ENCODE data around the gene COX18.
A peak's percentile ranks its signal among the peaks of the same experiment; 100 is the strongest.

The COX18 gene

GRCh38 chr4:73051625-73052024, 17.9 kb downstream of the COX18 start:
- no peak for DNase-seq

GRCh38 chr4:73045879-73046278, 23.6 kb downstream of the COX18 start:
- no peak for DNase-seq

DNA sequence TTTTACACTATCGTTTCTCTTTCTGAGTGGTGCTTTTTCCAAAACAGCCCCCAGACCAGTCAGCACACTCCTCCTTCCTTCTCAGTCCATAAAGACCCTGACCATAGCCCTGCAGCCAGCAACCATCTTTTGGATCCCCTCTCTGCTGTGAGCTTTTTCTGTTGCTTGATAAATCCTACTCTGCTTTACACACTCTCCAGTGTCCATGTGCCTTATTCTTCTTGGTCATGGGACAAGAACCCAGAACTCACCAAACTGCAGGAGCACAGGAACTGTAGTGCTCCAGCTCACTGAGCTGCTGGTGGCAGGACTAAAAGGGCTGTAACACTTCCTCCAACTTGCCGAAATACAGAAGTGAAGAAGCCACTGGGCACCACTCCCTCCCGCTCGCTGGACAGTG, 32.5 kb downstream of the COX18 start:
- no peak for DNase-seq

GRCh38 chr4:73036123-73036522, 33.4 kb downstream of the COX18 start:
- no peak for DNase-seq

DNA sequence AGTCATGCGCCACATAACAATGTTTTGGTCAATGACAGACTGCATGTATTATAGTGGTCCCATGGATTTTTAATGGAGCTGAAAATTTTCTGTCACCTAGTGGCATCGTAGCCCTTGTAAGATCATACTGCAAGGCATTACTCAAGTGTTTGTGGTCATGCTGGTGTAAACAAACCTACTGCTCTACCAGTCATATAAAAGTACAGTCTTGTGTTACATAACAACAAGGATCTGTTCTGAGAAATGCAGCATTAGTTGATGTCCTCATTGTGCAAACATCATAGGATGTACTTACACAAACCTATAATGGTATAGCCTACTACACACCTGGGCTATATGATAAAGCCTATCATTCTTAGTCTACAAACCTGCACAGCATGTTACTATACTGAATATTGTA, 34.6 kb downstream of the COX18 start:
- no peak for DNase-seq

GRCh38 chr4:73028621-73029020, 40.9 kb downstream of the COX18 start:
- peak; percentile 39 for DNase-seq

DNA sequence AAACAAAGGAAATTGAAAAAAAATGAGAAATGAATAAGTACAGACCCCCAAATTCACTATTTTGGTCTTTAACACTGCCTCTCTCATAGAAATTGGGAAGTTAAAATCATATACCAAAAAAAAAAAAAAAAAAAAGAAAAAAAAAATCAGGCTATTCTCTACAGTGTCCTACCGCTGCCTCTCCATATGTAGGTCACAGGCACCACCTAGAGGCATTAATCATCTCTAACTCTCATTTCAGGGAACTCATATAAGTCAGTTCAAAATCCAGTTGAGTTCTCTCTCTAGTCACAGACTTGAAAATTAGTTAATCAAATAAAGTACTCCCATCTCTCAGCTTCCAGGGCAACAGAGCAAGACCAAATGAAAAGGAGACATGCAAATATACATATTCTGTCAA, 47.9 kb downstream of the COX18 start:
- DNase-seq = peak; percentile 53

- peak; percentile 58 for DNase-seq
Observed at GRCh38 chr4:73019462-73020047, 50.0 kb downstream of the COX18 start.

- no peak for DNase-seq
Observed at GRCh38 chr4:73018595-73018994, 50.9 kb downstream of the COX18 start.

- no peak for DNase-seq
Observed at GRCh38 chr4:73013310-73013709, 56.2 kb downstream of the COX18 start.

- DNase-seq = no peak
Observed at GRCh38 chr4:73012673-73013072, 56.8 kb downstream of the COX18 start.

DNA sequence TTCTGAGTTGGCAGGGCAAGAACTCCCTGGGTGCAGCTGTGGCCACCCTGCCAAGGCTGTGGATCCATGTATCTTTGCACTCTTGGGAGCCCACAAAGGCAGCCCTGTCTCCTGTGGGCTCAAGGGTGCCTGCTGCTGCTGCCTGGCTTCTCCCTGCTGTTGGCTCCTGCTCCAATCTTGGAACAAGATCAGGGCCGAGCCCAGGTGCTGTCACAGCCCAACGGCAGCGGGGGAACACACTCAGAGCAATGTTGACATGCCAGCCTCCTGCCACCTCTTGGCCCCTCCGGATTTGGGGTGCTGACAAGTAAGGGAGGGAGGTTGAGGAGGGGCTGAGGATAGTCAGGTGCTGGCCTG, 57.9 kb downstream of the COX18 start:
- DNase-seq = no peak

GRCh38 chr4:73010789-73011628, 58.5 kb downstream of the COX18 start:
- DNase-seq = no peak

GRCh38 chr4:73007526-73008100, 61.9 kb downstream of the COX18 start:
- DNase-seq = no peak

DNA sequence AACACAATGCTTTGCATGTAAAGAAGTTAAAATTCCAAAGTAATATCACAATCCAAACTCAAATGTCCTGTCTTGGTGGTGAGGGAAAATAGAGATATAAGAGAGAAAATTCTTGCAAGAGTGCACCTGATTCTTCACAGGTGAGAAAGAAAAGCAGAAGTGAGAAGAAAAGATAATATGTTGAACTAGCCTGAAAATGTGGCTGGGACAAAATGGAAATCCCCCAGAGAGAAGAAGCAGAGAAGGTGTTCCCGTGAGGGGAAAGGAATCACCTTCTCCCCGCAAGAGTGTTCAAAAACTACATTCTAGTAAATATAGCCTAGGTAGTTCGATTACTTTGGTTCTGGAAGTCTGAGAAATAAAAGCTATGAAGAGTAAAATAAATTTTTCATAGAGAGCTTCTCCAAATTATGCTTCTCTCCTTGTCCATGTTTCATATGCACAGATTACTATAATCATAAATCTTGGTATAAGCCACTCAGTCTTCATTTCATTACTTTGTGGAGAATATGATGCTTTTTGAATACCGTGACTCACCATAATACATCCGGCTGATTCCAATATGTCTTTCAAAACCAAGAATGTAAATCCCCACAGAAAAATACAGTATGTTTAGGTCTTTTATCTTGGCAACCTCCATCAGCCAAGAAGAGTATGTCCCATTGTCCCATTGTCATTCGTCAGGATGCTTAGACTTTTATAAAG, 63.1 kb downstream of the COX18 start:
- no peak for DNase-seq

DNA sequence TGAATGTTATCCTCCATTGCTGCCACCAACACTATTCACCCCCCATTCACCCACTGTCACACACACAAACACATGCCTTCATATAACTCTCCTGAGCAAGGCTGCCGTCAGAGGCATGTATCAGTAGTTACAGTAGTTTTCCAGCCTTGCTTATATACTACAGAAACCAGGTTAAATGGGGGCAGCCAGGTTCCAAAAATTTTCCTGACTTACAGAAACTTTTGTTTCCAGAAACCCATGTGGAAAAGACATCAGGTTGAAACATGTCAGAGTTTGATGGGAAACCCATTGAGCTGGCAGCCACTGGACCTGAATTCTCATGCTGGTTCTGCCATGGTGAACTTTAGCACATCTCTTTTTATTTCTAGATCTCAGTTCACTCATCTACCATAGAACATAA, 64.0 kb downstream of the COX18 start:
- DNase-seq = no peak

All from hematopoietic multipotent progenitor cell treated with erythropoietin and hydrocortisone succinate and interleukin-3 and kit ligand, for 8 days (in vitro differentiated cells).